SK-N-SH (cell line): ENCODE results near the gene BRAF. TPM values are rescaled to one million over a fixed set of nuclear protein-coding genes. Genes with fewer than 3 reads are reported as not detected.

Experiments
- CTCF ChIA-PET: fragments of 300-600, 350-600 bp; formaldehyde crosslinking; extraction: SDS; loops from one replicate; lab custom pipeline; 2021; lab: Yijun Ruan, JAX
- POLR2A ChIA-PET: fragments of 350-600 bp; sonication (Branson Sonifier 250); formaldehyde crosslinking; extraction: SDS; loops from one replicate; lab custom pipeline; 2020; ENCODE audit warnings: antibody characterized with exemption, inconsistent platforms; lab: Yijun Ruan, JAX
- DNase-seq: peaks from one replicate; pipeline ENCODE4 v3.0.0; 2012
- H2AFZ ChIP-seq: fragments of 200-600 bp; sonication (generic); 2 replicates; pipeline ENCODE4 v1.8.1; 2016; ENCODE audit warnings: antibody characterized with exemption, mild to moderate bottlenecking, low read depth
- H3F3A ChIP-seq: fragments of 200-600 bp; sonication (generic); replicated peaks from 2 replicates; pipeline ENCODE3; 2016; ENCODE audit warnings: antibody characterized with exemption, mild to moderate bottlenecking; ENCODE audit not compliant: insufficient read depth
- H3K27ac ChIP-seq, 2 experiments: fragments of 200-500 bp in 1 of 2; fragments of 200-600 bp in 1 of 2; sonication (Bioruptor generic) in 1 of 2; sonication (generic), shearing (Covaris generic) in 1 of 2; 2 replicates each; pipeline versions ENCODE4 v1.5.1 to v1.6.1; 2014 to 2016; ENCODE audit warnings: low read depth in 2 of 2, inconsistent platforms in 1 of 2, low read length in 1 of 2, mild to moderate bottlenecking in 1 of 2, mixed read lengths in 1 of 2
- H3K27me3 ChIP-seq: fragments of 200-600 bp; sonication (generic), shearing (Covaris generic); 2 replicates; pipeline ENCODE4 v1.6.1; 2016; ENCODE audit warnings: mixed run types; ENCODE audit not compliant: insufficient read depth
- H3K36me3 ChIP-seq, 2 experiments: fragments of 200-500 bp in 1 of 2; fragments of 200-600 bp in 1 of 2; sonication (Bioruptor generic) in 1 of 2; sonication (generic) in 1 of 2; replicated peaks in 1 of 2; 2 replicates each; pipeline versions ENCODE3 to v1.5.1; 2014 to 2016; ENCODE audit warnings: low read length in 1 of 2, mild to moderate bottlenecking in 1 of 2; ENCODE audit not compliant: insufficient read depth in 2 of 2, control insufficient read depth in 1 of 2
- H3K4me1 ChIP-seq, 2 experiments: fragments of 200-500 bp in 1 of 2; fragments of 200-600 bp in 1 of 2; sonication (Bioruptor generic) in 1 of 2; sonication (generic), shearing (Covaris generic) in 1 of 2; 2 replicates each; pipeline versions ENCODE4 v1.5.1 to v1.6.1; 2014 to 2016; ENCODE audit warnings: low read depth in 1 of 2, low read length in 1 of 2, mixed run types in 1 of 2; ENCODE audit not compliant: insufficient read depth in 2 of 2, control insufficient read depth in 1 of 2
- H3K4me2 ChIP-seq: fragments of 200-600 bp; sonication (generic), shearing (Covaris generic); 2 replicates; pipeline ENCODE4 v1.6.1; 2017; ENCODE audit warnings: mixed run types
- H3K4me3 ChIP-seq, 2 experiments: fragments of 200-500 bp in 1 of 2; fragments of 200-600 bp in 1 of 2; sonication (Bioruptor generic) in 1 of 2; sonication (generic), shearing (Covaris generic) in 1 of 2; 2 replicates each; pipeline versions ENCODE4 v1.5.1 to v1.8.1; 2014 to 2016; ENCODE audit warnings: low read depth in 2 of 2, inconsistent platforms in 1 of 2, low read length in 1 of 2, mild to moderate bottlenecking in 1 of 2, mixed read lengths in 1 of 2, moderate library complexity in 1 of 2
- H3K79me2 ChIP-seq: fragments of 200-600 bp; sonication (generic); 2 replicates; pipeline ENCODE4 v1.8.1; 2017; ENCODE audit warnings: mild to moderate bottlenecking; ENCODE audit not compliant: insufficient read depth
- H3K9ac ChIP-seq: fragments of 200-600 bp; sonication (generic); 2 replicates; pipeline ENCODE4 v1.6.1; 2017; ENCODE audit warnings: mixed run types
- H3K9me2 ChIP-seq: fragments of 200-600 bp; sonication (generic); 2 replicates; pipeline ENCODE4 v1.6.1; 2017; ENCODE audit warnings: mixed run types
- H3K9me3 ChIP-seq: fragments of 200-600 bp; sonication (generic); 2 replicates; pipeline ENCODE4 v1.6.1; 2017; ENCODE audit warnings: mixed run types, mild to moderate bottlenecking, moderate library complexity
- H4K20me1 ChIP-seq: fragments of 200-600 bp; sonication (generic); 2 replicates; pipeline ENCODE4 v1.6.1; 2017; ENCODE audit warnings: mild to moderate bottlenecking, mixed run types; ENCODE audit not compliant: insufficient read depth
- CHD2 ChIP-seq: fragments of 150-350 bp; IDR thresholded peaks from 2 replicates; pipeline ENCODE4 v1.6.1; 2018; ENCODE audit warnings: low read length; ENCODE audit not compliant: partially characterized antibody
- ELF1 ChIP-seq: IDR thresholded peaks from 2 replicates; pipeline ENCODE4 v1.4.0; 2012
- EZH2phosphoT487 ChIP-seq: fragments of 200-600 bp; sonication (generic); IDR thresholded peaks from 2 replicates; pipeline ENCODE4 v1.6.1; 2017; ENCODE audit warnings: low read depth, mixed run types, mild to moderate bottlenecking, antibody characterized with exemption, moderate library complexity, borderline replicate concordance
- FOSL2 ChIP-seq: IDR thresholded peaks from 2 replicates; pipeline ENCODE4 v1.4.0; 2012; ENCODE audit warnings: low read depth, mild to moderate bottlenecking, moderate library complexity, borderline replicate concordance
- FOXJ3 ChIP-seq: sonication (generic); formaldehyde crosslinking; IDR thresholded peaks from 2 replicates; pipeline ENCODE4 v1.5.1; 2020; ENCODE audit warnings: mild to moderate bottlenecking, missing genetic modification reagents
- FOXM1 ChIP-seq: IDR thresholded peaks from 2 replicates; pipeline ENCODE4 v1.4.0; 2012; ENCODE audit warnings: low read depth, mild to moderate bottlenecking
- GABPA ChIP-seq: IDR thresholded peaks from 2 replicates; pipeline ENCODE4 v1.4.0; 2012; ENCODE audit warnings: low read depth, mild to moderate bottlenecking
- GATA2 ChIP-seq: sonication (generic); formaldehyde crosslinking; IDR thresholded peaks from 2 replicates; pipeline ENCODE4 v1.5.0; 2020; ENCODE audit warnings: mild to moderate bottlenecking, missing genetic modification reagents
- MEF2A ChIP-seq: IDR thresholded peaks from 2 replicates; pipeline ENCODE4 v1.4.0; 2012; ENCODE audit warnings: low read depth, borderline replicate concordance
- MXI1 ChIP-seq: IDR thresholded peaks from 2 replicates; pipeline ENCODE4 v1.6.1; 2012; ENCODE audit warnings: mild to moderate bottlenecking, low read depth, low read length, improper control_type of control experiment
- NFIC ChIP-seq: IDR thresholded peaks from 2 replicates; pipeline ENCODE4 v1.4.0; 2012; ENCODE audit warnings: borderline replicate concordance
- NRF1 ChIP-seq: IDR thresholded peaks from 2 replicates; pipeline ENCODE4 v1.6.1; 2012; ENCODE audit warnings: low read depth, mild to moderate bottlenecking, low read length
- POLR2AphosphoS5 ChIP-seq: IDR thresholded peaks from 2 replicates; pipeline ENCODE4 v1.6.1; 2012; ENCODE audit warnings: low read depth, low read length
- RAD21 ChIP-seq: IDR thresholded peaks from 2 replicates; pipeline ENCODE4 v1.6.1; 2012; ENCODE audit warnings: mild to moderate bottlenecking, low read length
- RCOR1 ChIP-seq: fragments of 150-350 bp; IDR thresholded peaks from 2 replicates; pipeline ENCODE4 v1.6.1; 2017; ENCODE audit warnings: antibody characterized with exemption, low read length
- RFX5 ChIP-seq: IDR thresholded peaks from 2 replicates; pipeline ENCODE4 v1.6.1; 2012; ENCODE audit warnings: mild to moderate bottlenecking, improper control_type of control experiment, low read length
- RXRA ChIP-seq: IDR thresholded peaks from 2 replicates; pipeline ENCODE4 v1.4.0; 2012; ENCODE audit warnings: low read depth, mild to moderate bottlenecking, borderline replicate concordance
- SIN3A ChIP-seq: IDR thresholded peaks from 2 replicates; pipeline ENCODE4 v1.6.1; 2012; ENCODE audit warnings: low read depth, mild to moderate bottlenecking, low read length, moderate library complexity, borderline replicate concordance
- SMC3 ChIP-seq: IDR thresholded peaks from 2 replicates; pipeline ENCODE4 v1.6.1; 2012; ENCODE audit warnings: low read depth, low read length, improper control_type of control experiment
- TAF1 ChIP-seq: IDR thresholded peaks from 2 replicates; pipeline ENCODE4 v1.6.1; 2012; ENCODE audit warnings: low read depth, mild to moderate bottlenecking, low read length, moderate library complexity, borderline replicate concordance
- TCF12 ChIP-seq: IDR thresholded peaks from 2 replicates; pipeline ENCODE4 v1.4.0; 2012
- TEAD4 ChIP-seq: IDR thresholded peaks from 2 replicates; pipeline ENCODE4 v1.4.0; 2012; ENCODE audit warnings: mild to moderate bottlenecking, borderline replicate concordance; ENCODE audit not compliant: insufficient read depth
- USF1 ChIP-seq: IDR thresholded peaks from 2 replicates; pipeline ENCODE4 v1.4.0; 2012; ENCODE audit warnings: low read depth, borderline replicate concordance
- YY1 ChIP-seq: IDR thresholded peaks from 2 replicates; pipeline ENCODE4 v1.4.0; 2012; ENCODE audit warnings: low read depth, mild to moderate bottlenecking
- ZBTB33 ChIP-seq: IDR thresholded peaks from 2 replicates; pipeline ENCODE4 v1.4.0; 2012; ENCODE audit warnings: low read depth, borderline replicate concordance
- WGBS: methylation state at CpG from one replicate; pipeline ENCODE4 v1.1.6; 2017; ENCODE audit warnings: low lambda C conversion rate; 5-methylcytosine and 5-hydroxymethylcytosine counted together
- polyA plus RNA-seq, 3 experiments: library from polyadenylated mRNA; depleted of rRNA; stranded (reverse); fragments of >200 nt; gene quantifications; 2 replicates each; pipeline ENCODE4 v1.2.3, GENCODE V29; 2012
- TF ChIP-seq, protein P1 (sequence below): IDR thresholded peaks from 2 replicates; pipeline ENCODE4 v1.6.1; 2012; ENCODE audit warnings: mild to moderate bottlenecking, low read depth, low read length, moderate library complexity
- TF ChIP-seq, protein P2 (sequence below): fragments of 150-350 bp; IDR thresholded peaks from 2 replicates; pipeline ENCODE4 v1.6.1; 2016; ENCODE audit warnings: mild to moderate bottlenecking, low read depth, low read length

Gene BRAF
- polyA plus RNA-seq, 1 of the 3 experiments (the other 2 are of a cell fraction) = 5.2 TPM

- peaks cover 15% of the 10 kb centered on the region in 2 experiments for H3K36me3 ChIP-seq
- TF ChIP-seq FOSL2 (no peak), NRF1 (no peak), RXRA (no peak), FOXM1 (no peak), RAD21 (peak; percentile 89), USF1 (no peak), YY1 (no peak), TEAD4 (no peak), MXI1 (peak; percentile 62), RCOR1 (0 out of 2 replicates have a peak, but pooled peaks have one; percentile 24), GABPA (no peak), GATA2 (no peak), TCF12 (no peak), SMC3 (peak; percentile 96), RFX5 (no peak), EZH2phosphoT487 (no peak), NFIC (no peak), TAF1 (no peak), SIN3A (peak; percentile 47; the same call in 1 of the 2 replicates), FOXJ3 (no peak), POLR2AphosphoS5 (no peak), ELF1 (no peak), ZBTB33 (no peak), CHD2 (peak; percentile 38), MEF2A (no peak)
- TF ChIP-seq, protein P1, sequence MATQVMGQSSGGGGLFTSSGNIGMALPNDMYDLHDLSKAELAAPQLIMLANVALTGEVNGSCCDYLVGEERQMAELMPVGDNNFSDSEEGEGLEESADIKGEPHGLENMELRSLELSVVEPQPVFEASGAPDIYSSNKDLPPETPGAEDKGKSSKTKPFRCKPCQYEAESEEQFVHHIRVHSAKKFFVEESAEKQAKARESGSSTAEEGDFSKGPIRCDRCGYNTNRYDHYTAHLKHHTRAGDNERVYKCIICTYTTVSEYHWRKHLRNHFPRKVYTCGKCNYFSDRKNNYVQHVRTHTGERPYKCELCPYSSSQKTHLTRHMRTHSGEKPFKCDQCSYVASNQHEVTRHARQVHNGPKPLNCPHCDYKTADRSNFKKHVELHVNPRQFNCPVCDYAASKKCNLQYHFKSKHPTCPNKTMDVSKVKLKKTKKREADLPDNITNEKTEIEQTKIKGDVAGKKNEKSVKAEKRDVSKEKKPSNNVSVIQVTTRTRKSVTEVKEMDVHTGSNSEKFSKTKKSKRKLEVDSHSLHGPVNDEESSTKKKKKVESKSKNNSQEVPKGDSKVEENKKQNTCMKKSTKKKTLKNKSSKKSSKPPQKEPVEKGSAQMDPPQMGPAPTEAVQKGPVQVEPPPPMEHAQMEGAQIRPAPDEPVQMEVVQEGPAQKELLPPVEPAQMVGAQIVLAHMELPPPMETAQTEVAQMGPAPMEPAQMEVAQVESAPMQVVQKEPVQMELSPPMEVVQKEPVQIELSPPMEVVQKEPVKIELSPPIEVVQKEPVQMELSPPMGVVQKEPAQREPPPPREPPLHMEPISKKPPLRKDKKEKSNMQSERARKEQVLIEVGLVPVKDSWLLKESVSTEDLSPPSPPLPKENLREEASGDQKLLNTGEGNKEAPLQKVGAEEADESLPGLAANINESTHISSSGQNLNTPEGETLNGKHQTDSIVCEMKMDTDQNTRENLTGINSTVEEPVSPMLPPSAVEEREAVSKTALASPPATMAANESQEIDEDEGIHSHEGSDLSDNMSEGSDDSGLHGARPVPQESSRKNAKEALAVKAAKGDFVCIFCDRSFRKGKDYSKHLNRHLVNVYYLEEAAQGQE = no peak
- TF ChIP-seq, protein P2, sequence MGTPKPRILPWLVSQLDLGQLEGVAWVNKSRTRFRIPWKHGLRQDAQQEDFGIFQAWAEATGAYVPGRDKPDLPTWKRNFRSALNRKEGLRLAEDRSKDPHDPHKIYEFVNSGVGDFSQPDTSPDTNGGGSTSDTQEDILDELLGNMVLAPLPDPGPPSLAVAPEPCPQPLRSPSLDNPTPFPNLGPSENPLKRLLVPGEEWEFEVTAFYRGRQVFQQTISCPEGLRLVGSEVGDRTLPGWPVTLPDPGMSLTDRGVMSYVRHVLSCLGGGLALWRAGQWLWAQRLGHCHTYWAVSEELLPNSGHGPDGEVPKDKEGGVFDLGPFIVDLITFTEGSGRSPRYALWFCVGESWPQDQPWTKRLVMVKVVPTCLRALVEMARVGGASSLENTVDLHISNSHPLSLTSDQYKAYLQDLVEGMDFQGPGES = no peak
Measured at GRCh38 chr7:140810830-140811556, 113.7 kb downstream of the BRAF start.

More at GRCh38 chr7:140810830-140811556, 113.7 kb downstream of the BRAF start:
- WGBS = 26% methylated on average over 5 of the region's 5 CpGs
- Histone ChIP-seq H4K20me1 (peaks cover 5% of the 10 kb centered on the region; the same call in 1 of the 2 replicates), H3K4me3 (no peak overlapping the region; a peak in 1 of 4 replicates), H3F3A (peaks cover 5% of the 10 kb centered on the region), H3K79me2 (peaks cover 9% of the 10 kb centered on the region; the same call in 1 of the 2 replicates), H3K9ac (no peak overlapping the region), H3K9me3 (no peaks in the 10 kb centered on the region), H3K27ac (no peak overlapping the region), H3K9me2 (no peaks in the 10 kb centered on the region), H3K4me1 (peaks cover 0 to 7% of the 10 kb centered on the region in 2 experiments; a peak in 2 of 4 replicates), H3K4me2 (no peak overlapping the region), H3K27me3 (no peaks in the 10 kb centered on the region), H2AFZ (no peak overlapping the region)
- DNase-seq = peak; percentile 67
- ChIA-PET POLR2A (interaction anchor here (1.2 to 1.5 kb wide), 3 partner anchors 113 to 203 kb away, joined by 5 to 15 read pairs (median 10); partner anchors contain the start of genes BRAF and MRPS33), CTCF (interaction anchor here (0.5 to 6.5 kb wide), 76 partner anchors 10 to 1634 kb away, joined by 3 to 177 read pairs (median 4); partner anchors contain the start of genes BRAF, MRPS33 and NDUFB2)
